ENCODE data around the gene SMIM31.

DNA sequence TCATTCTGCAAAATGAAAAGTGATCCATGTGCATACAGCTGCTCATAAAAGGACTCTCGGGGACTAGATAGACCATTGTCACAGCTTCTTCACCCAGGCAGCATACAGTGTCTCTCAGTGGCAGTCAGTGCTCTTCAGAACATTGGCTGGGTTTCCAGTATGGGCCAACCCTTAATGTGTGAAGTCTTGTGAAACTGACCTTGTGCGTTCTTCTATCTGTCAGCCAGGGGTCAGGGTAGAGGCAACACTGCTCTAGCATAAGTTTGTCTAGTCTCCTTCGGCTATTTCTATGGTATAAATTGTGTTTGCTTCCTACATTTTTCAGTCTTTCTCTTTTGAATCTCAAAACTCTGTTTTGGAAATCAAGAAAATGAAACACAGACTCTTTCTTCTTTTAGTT, 37.0 kb upstream of the SMIM31 start:
- TF ChIP-seq, protein P1, sequence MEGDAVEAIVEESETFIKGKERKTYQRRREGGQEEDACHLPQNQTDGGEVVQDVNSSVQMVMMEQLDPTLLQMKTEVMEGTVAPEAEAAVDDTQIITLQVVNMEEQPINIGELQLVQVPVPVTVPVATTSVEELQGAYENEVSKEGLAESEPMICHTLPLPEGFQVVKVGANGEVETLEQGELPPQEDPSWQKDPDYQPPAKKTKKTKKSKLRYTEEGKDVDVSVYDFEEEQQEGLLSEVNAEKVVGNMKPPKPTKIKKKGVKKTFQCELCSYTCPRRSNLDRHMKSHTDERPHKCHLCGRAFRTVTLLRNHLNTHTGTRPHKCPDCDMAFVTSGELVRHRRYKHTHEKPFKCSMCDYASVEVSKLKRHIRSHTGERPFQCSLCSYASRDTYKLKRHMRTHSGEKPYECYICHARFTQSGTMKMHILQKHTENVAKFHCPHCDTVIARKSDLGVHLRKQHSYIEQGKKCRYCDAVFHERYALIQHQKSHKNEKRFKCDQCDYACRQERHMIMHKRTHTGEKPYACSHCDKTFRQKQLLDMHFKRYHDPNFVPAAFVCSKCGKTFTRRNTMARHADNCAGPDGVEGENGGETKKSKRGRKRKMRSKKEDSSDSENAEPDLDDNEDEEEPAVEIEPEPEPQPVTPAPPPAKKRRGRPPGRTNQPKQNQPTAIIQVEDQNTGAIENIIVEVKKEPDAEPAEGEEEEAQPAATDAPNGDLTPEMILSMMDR (IDR thresholded peaks at IDR 0.05; ENCODE audit: low read depth, low read length, poor library complexity, severe bottlenecking) = no peak
- TF ChIP-seq EZH2phosphoT487 (IDR thresholded peaks at IDR 0.05; ENCODE audit: borderline replicate concordance, low read length) = no peak
